Measurements from ENCODE around the gene SPSB1.
A peak's percentile ranks its signal among the peaks of the same experiment; 100 is the strongest.

DNA sequence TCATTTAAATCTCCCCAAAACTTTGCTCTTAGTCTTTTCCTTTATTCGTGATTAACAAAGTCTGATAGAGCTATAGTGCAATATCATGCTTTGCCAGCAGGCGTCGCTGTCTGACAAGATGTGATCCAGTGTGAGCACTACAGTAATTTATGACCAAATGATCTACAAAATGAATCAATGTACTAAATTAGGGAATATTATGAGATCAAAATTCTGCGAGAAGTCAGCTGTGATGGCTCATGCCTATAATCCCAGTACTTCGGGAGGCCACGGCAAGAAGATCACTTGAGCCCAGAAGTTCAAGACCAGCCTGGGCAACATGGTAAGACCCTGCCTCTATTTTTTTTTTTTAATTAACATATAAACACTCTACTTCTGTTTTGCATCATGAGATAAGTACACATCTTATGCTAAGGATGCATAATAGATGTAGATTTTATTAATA lies 3.6 kb upstream of the SPSB1 start:
- TF ChIP-seq RAD21 (IDR thresholded peaks at IDR 0.05; ENCODE audit: insufficient read depth, low read depth, low read length) (peak; percentile 99), YY1 (IDR thresholded peaks at IDR 0.05; ENCODE audit: low read depth, low read length) (peak; percentile 63; the same call in 1 of the 2 replicates), POLR2A (IDR thresholded peaks at IDR 0.05; ENCODE audit: low read depth, low read length) (no peak), POLR2AphosphoS5 (IDR thresholded peaks at IDR 0.05; ENCODE audit: low read length) (no peak), RAD51 (IDR thresholded peaks at IDR 0.05) (no peak), EED (IDR thresholded peaks at IDR 0.05; ENCODE audit: low read depth) (no peak), NBN (IDR thresholded peaks at IDR 0.05) (0 out of 2 replicates have a peak, but pooled peaks have one; percentile 17)
- TF ChIP-seq, protein P1, sequence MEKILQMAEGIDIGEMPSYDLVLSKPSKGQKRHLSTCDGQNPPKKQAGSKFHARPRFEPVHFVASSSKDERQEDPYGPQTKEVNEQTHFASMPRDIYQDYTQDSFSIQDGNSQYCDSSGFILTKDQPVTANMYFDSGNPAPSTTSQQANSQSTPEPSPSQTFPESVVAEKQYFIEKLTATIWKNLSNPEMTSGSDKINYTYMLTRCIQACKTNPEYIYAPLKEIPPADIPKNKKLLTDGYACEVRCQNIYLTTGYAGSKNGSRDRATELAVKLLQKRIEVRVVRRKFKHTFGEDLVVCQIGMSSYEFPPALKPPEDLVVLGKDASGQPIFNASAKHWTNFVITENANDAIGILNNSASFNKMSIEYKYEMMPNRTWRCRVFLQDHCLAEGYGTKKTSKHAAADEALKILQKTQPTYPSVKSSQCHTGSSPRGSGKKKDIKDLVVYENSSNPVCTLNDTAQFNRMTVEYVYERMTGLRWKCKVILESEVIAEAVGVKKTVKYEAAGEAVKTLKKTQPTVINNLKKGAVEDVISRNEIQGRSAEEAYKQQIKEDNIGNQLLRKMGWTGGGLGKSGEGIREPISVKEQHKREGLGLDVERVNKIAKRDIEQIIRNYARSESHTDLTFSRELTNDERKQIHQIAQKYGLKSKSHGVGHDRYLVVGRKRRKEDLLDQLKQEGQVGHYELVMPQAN (conservative IDR thresholded peaks at IDR 0.05) = no peak
- TF ChIP-seq, protein P2, sequence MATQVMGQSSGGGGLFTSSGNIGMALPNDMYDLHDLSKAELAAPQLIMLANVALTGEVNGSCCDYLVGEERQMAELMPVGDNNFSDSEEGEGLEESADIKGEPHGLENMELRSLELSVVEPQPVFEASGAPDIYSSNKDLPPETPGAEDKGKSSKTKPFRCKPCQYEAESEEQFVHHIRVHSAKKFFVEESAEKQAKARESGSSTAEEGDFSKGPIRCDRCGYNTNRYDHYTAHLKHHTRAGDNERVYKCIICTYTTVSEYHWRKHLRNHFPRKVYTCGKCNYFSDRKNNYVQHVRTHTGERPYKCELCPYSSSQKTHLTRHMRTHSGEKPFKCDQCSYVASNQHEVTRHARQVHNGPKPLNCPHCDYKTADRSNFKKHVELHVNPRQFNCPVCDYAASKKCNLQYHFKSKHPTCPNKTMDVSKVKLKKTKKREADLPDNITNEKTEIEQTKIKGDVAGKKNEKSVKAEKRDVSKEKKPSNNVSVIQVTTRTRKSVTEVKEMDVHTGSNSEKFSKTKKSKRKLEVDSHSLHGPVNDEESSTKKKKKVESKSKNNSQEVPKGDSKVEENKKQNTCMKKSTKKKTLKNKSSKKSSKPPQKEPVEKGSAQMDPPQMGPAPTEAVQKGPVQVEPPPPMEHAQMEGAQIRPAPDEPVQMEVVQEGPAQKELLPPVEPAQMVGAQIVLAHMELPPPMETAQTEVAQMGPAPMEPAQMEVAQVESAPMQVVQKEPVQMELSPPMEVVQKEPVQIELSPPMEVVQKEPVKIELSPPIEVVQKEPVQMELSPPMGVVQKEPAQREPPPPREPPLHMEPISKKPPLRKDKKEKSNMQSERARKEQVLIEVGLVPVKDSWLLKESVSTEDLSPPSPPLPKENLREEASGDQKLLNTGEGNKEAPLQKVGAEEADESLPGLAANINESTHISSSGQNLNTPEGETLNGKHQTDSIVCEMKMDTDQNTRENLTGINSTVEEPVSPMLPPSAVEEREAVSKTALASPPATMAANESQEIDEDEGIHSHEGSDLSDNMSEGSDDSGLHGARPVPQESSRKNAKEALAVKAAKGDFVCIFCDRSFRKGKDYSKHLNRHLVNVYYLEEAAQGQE (IDR thresholded peaks at IDR 0.05; ENCODE audit: low read depth, low read length) = no peak
- TF ChIP-seq, protein P3, sequence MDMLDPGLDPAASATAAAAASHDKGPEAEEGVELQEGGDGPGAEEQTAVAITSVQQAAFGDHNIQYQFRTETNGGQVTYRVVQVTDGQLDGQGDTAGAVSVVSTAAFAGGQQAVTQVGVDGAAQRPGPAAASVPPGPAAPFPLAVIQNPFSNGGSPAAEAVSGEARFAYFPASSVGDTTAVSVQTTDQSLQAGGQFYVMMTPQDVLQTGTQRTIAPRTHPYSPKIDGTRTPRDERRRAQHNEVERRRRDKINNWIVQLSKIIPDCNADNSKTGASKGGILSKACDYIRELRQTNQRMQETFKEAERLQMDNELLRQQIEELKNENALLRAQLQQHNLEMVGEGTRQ (IDR thresholded peaks at IDR 0.05; ENCODE audit: borderline replicate concordance, low read depth, low read length) = no peak
- TF ChIP-seq, protein P4, sequence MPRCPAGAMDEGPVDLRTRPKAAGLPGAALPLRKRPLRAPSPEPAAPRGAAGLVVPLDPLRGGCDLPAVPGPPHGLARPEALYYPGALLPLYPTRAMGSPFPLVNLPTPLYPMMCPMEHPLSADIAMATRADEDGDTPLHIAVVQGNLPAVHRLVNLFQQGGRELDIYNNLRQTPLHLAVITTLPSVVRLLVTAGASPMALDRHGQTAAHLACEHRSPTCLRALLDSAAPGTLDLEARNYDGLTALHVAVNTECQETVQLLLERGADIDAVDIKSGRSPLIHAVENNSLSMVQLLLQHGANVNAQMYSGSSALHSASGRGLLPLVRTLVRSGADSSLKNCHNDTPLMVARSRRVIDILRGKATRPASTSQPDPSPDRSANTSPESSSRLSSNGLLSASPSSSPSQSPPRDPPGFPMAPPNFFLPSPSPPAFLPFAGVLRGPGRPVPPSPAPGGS (IDR thresholded peaks at IDR 0.05; ENCODE audit: borderline replicate concordance, insufficient read depth, low read depth, low read length, poor library complexity, severe bottlenecking) = no peak

All from GM12878 (cell line).